Neural progenitor cell (in vitro differentiated cells): ENCODE measurements around the gene CENATAC. TPM values are rescaled to one million over a fixed set of nuclear protein-coding genes. Genes with fewer than 3 reads are reported as not detected.
"Not testable (repeated sequence)": the region's sequence is repeated elsewhere in the genome, so short reads cannot be mapped to it uniquely, and the experiment has no call there.

Experiments used
- DNase-seq: peaks from one replicate; pipeline ENCODE4 v3.0.0-alpha.2; 2016; ENCODE audit warnings: low spot score
- H2AFZ ChIP-seq: fragments of 200-600 bp; sonication (generic); replicated peaks from 2 replicates; pipeline ENCODE4 v1.6.1; 2016; ENCODE audit warnings: antibody characterized with exemption
- H3F3A ChIP-seq: fragments of 200-600 bp; sonication (generic); 2 replicates; pipeline ENCODE4 v1.6.1; 2016; ENCODE audit warnings: antibody characterized with exemption, low read depth
- H3K27ac ChIP-seq: fragments of 200-600 bp; sonication (generic); 2 replicates; pipeline ENCODE4 v1.5.1; 2016; ENCODE audit warnings: mild to moderate bottlenecking
- H3K27me3 ChIP-seq: fragments of 200-600 bp; sonication (generic); 2 replicates; pipeline ENCODE4 v1.6.1; 2016; ENCODE audit warnings: mild to moderate bottlenecking, moderate library complexity
- H3K36me3 ChIP-seq: fragments of 200-600 bp; sonication (generic); 2 replicates; pipeline ENCODE4 v1.5.1; 2016
- H3K4me1 ChIP-seq: fragments of 200-600 bp; sonication (generic); 2 replicates; pipeline ENCODE4 v1.6.1; 2016; ENCODE audit warnings: mixed run types
- H3K4me2 ChIP-seq: fragments of 200-600 bp; sonication (generic); 2 replicates; pipeline ENCODE4 v1.6.1; 2016
- H3K4me3 ChIP-seq: fragments of 200-600 bp; sonication (generic); 2 replicates; pipeline ENCODE4 v1.5.1; 2016
- H3K79me2 ChIP-seq: fragments of 200-600 bp; sonication (generic); 2 replicates; pipeline ENCODE4 v1.6.1; 2016; ENCODE audit warnings: low read depth
- H3K9ac ChIP-seq: fragments of 200-600 bp; sonication (generic); 2 replicates; pipeline ENCODE4 v1.6.1; 2016
- H3K9me3 ChIP-seq: fragments of 200-600 bp; sonication (generic); 2 replicates; pipeline ENCODE4 v1.5.1; 2016; ENCODE audit warnings: low read depth
- H4K20me1 ChIP-seq: fragments of 200-600 bp; sonication (generic); 2 replicates; pipeline ENCODE4 v1.6.1; 2016; ENCODE audit warnings: low read depth
- H3K27ac Mint-ChIP-seq: 3 replicates; pipeline ENCODE4 v1.8.0; 2021; ENCODE audit warnings: mixed read lengths
- H3K27me3 Mint-ChIP-seq: 2 replicates; pipeline ENCODE4 v1.8.0; 2022; ENCODE audit warnings: low read depth, mild to moderate bottlenecking, inconsistent platforms, moderate library complexity, mixed read lengths; ENCODE audit not compliant: insufficient read depth
- H3K36me3 Mint-ChIP-seq: 3 replicates; pipeline ENCODE4 v1.8.0; 2021; ENCODE audit warnings: mixed read lengths
- H3K4me1 Mint-ChIP-seq: 3 replicates; pipeline ENCODE4 v1.8.0; 2021; ENCODE audit warnings: mixed read lengths
- H3K4me3 Mint-ChIP-seq: 3 replicates; pipeline ENCODE4 v1.8.0; 2021; ENCODE audit warnings: mild to moderate bottlenecking, moderate library complexity, mixed read lengths
- H3K9me3 Mint-ChIP-seq: 3 replicates; pipeline ENCODE4 v1.8.0; 2020; ENCODE audit warnings: mixed read lengths
- EZH2 ChIP-seq: fragments of 200-600 bp; sonication (generic); IDR thresholded peaks from 2 replicates; pipeline ENCODE4 v1.6.1; 2017; ENCODE audit warnings: antibody characterized with exemption, mild to moderate bottlenecking, moderate library complexity
- EZH2phosphoT487 ChIP-seq: fragments of 200-600 bp; sonication (generic); IDR thresholded peaks from 2 replicates; pipeline ENCODE4 v1.6.1; 2017; ENCODE audit warnings: antibody characterized with exemption
- total RNA-seq: library from RNA; depleted of rRNA; stranded (reverse); fragments of >200 nt; gene quantifications from 2 replicates; pipeline ENCODE4 v1.2.3, GENCODE V29; 2015; ENCODE audit warnings: low replicate concordance
- TF ChIP-seq, protein P1 (sequence below): fragments of 200-600 bp; sonication (generic); IDR thresholded peaks from 2 replicates; pipeline ENCODE4 v1.5.1; 2017; ENCODE audit warnings: antibody characterized with exemption, mild to moderate bottlenecking

Gene CENATAC
- total RNA-seq, 1 donor from 2014 or later: 46.4 TPM

DNA sequence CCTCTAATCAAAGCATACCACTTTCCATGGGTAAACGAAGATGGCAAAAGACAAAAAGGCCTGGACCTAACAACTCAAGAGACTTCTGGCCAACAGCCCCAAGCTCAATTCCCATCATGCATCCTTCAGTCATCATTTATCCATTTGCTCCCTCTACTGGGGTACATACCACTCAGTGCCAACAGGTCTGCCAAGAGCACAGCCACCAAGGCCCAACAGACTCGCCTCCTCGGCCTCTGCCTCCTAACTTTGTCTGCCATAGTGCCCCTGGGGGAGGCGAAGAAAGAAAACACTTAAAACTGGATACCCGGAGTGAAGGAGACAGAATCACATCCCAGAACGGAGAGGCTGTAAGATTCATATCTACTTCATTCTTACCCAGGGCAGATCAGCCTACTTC lies 58.0 kb downstream of the CENATAC start:
- peaks cover 4% of the 10 kb centered on the region for H3K27me3 Mint-ChIP-seq

GRCh38 chr11:119056421-119056999 lies 58.6 kb downstream of the CENATAC start:
- peaks cover 18% of the 10 kb centered on the region for H3K4me1 Mint-ChIP-seq
- H3K9me3 Mint-ChIP-seq: no peaks in the 10 kb centered on the region
- Histone ChIP-seq H2AFZ (peak overlapping the region; percentile 53), H4K20me1 (peaks cover 12% of the 10 kb centered on the region), H3K4me1 (peaks cover 6% of the 10 kb centered on the region), H3F3A (peaks cover 16% of the 10 kb centered on the region), H3K9ac (peak overlapping the region; percentile 96), H3K27ac (peak overlapping the region; percentile 99), H3K4me2 (peak overlapping the region; percentile 95), H3K27me3 (no peaks in the 10 kb centered on the region), H3K9me3 (no peaks in the 10 kb centered on the region), H3K36me3 (no peaks in the 10 kb centered on the region), H3K79me2 (peaks cover 42% of the 10 kb centered on the region), H3K4me3 (peak overlapping the region; percentile 84)
- DNase-seq: peak; percentile 61
- TF ChIP-seq EZH2phosphoT487: no peak
- TF ChIP-seq, protein P1, sequence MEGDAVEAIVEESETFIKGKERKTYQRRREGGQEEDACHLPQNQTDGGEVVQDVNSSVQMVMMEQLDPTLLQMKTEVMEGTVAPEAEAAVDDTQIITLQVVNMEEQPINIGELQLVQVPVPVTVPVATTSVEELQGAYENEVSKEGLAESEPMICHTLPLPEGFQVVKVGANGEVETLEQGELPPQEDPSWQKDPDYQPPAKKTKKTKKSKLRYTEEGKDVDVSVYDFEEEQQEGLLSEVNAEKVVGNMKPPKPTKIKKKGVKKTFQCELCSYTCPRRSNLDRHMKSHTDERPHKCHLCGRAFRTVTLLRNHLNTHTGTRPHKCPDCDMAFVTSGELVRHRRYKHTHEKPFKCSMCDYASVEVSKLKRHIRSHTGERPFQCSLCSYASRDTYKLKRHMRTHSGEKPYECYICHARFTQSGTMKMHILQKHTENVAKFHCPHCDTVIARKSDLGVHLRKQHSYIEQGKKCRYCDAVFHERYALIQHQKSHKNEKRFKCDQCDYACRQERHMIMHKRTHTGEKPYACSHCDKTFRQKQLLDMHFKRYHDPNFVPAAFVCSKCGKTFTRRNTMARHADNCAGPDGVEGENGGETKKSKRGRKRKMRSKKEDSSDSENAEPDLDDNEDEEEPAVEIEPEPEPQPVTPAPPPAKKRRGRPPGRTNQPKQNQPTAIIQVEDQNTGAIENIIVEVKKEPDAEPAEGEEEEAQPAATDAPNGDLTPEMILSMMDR: no peak
- no peak for TF ChIP-seq EZH2
- H3K4me3 Mint-ChIP-seq: peak overlapping the region; percentile 96
- H3K27me3 Mint-ChIP-seq: peaks cover 4% of the 10 kb centered on the region
- H3K27ac Mint-ChIP-seq: peak overlapping the region; percentile 23
- peaks cover 30% of the 10 kb centered on the region for H3K36me3 Mint-ChIP-seq

More for the DNA sequence above, 58.0 kb downstream of the CENATAC start:
- TF ChIP-seq, protein P1: no peak
- no peak for TF ChIP-seq EZH2phosphoT487
- TF ChIP-seq EZH2: no peak
- Histone ChIP-seq H3K9me3 (no peaks in the 10 kb centered on the region), H3K4me2 (peak overlapping the region; percentile 95), H3K4me1 (peaks cover 6% of the 10 kb centered on the region), H2AFZ (no peak overlapping the region), H3K4me3 (peak overlapping the region; percentile 84), H3K36me3 (no peaks in the 10 kb centered on the region), H3K27ac (peak overlapping the region; percentile 99), H3K79me2 (peaks cover 42% of the 10 kb centered on the region), H3F3A (peaks cover 16% of the 10 kb centered on the region), H3K9ac (peak overlapping the region; percentile 96), H4K20me1 (peaks cover 12% of the 10 kb centered on the region), H3K27me3 (no peaks in the 10 kb centered on the region)
- Mint-ChIP-seq H3K36me3 (peaks cover 30% of the 10 kb centered on the region), H3K9me3 (no peaks in the 10 kb centered on the region), H3K4me1 (peaks cover 18% of the 10 kb centered on the region), H3K27ac (peak overlapping the region; percentile 23), H3K4me3 (peak overlapping the region; percentile 96)
- peak; percentile 32 for DNase-seq

GRCh38 chr11:119057000-119057769 lies 59.2 kb downstream of the CENATAC start, which contains the start of gene HYOU1:
Gene HYOU1 (minus strand): TSS chr11:119057205. CDS start chr11:119056160, 1,045 bp downstream.
- peaks cover 16% of the 10 kb centered on the region for H3F3A ChIP-seq
- peaks cover 18% of the 10 kb centered on the region for H3K4me1 Mint-ChIP-seq
- peaks cover 6% of the 10 kb centered on the region for H3K4me1 ChIP-seq
- peak within 1 kb of the TSS; percentile 67 for H2AFZ ChIP-seq
- H3K27ac ChIP-seq: peak within 1 kb of the TSS; percentile 99
- H3K4me3 ChIP-seq: peak within 1 kb of the TSS; percentile 84
- H3K36me3 Mint-ChIP-seq: peaks cover 27% of the 10 kb centered on the region
- H3K27me3 Mint-ChIP-seq: peaks cover 4% of the 10 kb centered on the region
- H3K4me3 Mint-ChIP-seq: peak within 1 kb of the TSS; percentile 96
- TF ChIP-seq, protein P1: peak; percentile 50
- no peak for TF ChIP-seq EZH2
- peak; percentile 100 for DNase-seq
- peak within 1 kb of the TSS; percentile 88 for H3K27ac Mint-ChIP-seq
- peak within 1 kb of the TSS; percentile 95 for H3K4me2 ChIP-seq
- H3K9me3 ChIP-seq: no peaks in the 10 kb centered on the region
- H4K20me1 ChIP-seq: peaks cover 12% of the 10 kb centered on the region
- H3K9me3 Mint-ChIP-seq: no peaks in the 10 kb centered on the region
- no peaks in the 10 kb centered on the region for H3K36me3 ChIP-seq
- H3K79me2 ChIP-seq: peaks cover 42% of the 10 kb centered on the region
- peak within 1 kb of the TSS; percentile 96 for H3K9ac ChIP-seq
- H3K27me3 ChIP-seq: no peaks in the 10 kb centered on the region

GRCh38 chr11:119059128-119059527 lies 61.2 kb downstream of the CENATAC start:
- H3K4me1 Mint-ChIP-seq: peaks cover 18% of the 10 kb centered on the region
- H3K27ac ChIP-seq, H3K4me2 ChIP-seq, H3K27ac Mint-ChIP-seq, H3K4me3 ChIP-seq, H3K36me3 ChIP-seq, H3K27me3 Mint-ChIP-seq, H3K27me3 ChIP-seq, H3K9ac ChIP-seq, H3K9me3 Mint-ChIP-seq, H2AFZ ChIP-seq, H3K9me3 ChIP-seq, H3K4me1 ChIP-seq, DNase-seq: not testable (repeated sequence)
- peaks cover 16% of the 10 kb centered on the region for H3F3A ChIP-seq
- H3K79me2 ChIP-seq: peaks cover 36% of the 10 kb centered on the region
- peaks cover 12% of the 10 kb centered on the region for H4K20me1 ChIP-seq
- H3K4me3 Mint-ChIP-seq: peak overlapping the region; percentile 73
- peaks cover 13% of the 10 kb centered on the region for H3K36me3 Mint-ChIP-seq
